Measurements from ENCODE around the gene GBF1. TPM values are rescaled to one million over a fixed set of nuclear protein-coding genes. Genes with fewer than 3 reads are reported as not detected.

Gene GBF1
- total and polyA plus RNA-seq, 2 donors (not counting 1 experiment from before 2014, with no cell fraction given): 20.8 to 39.3 TPM

GRCh38 chr10:102309236-102309635 lies 63.9 kb downstream of the GBF1 start:
- no peak overlapping the region for H3K27ac Mint-ChIP-seq
- H3K4me3 ChIP-seq (ENCODE audit: control extremely low read depth in 1 of 5, extremely low read depth in 1 of 5, insufficient read depth in 1 of 5, low read depth in 2 of 5, low read length in 4 of 5): no peak overlapping the region
- no peaks in the 10 kb centered on the region for H3K27me3 Mint-ChIP-seq
- POLR2A ChIA-PET: interaction anchor here (0.7 kb wide), 1 partner anchor 12 kb away, joined by 3 read pairs; no protein-coding TSS in a partner anchor
- CTCF ChIA-PET: interaction anchor here (1.4 to 2.8 kb wide), 2 partner anchors 42 to 79 kb away, joined by 5 to 13 read pairs; no protein-coding TSS in a partner anchor
- TF ChIP-seq EZH2 (IDR thresholded peaks at IDR 0.05; ENCODE audit: borderline replicate concordance, insufficient read depth, low read depth, low read length, poor library complexity, severe bottlenecking) (no peak), CTCF (IDR thresholded peaks at IDR 0.05) (no peak)
- no peaks in the 10 kb centered on the region for H3K4me1 ChIP-seq (ENCODE audit: control insufficient read depth in 2 of 2, insufficient read depth in 2 of 2, low read length in 2 of 2)
- H4K20me1 ChIP-seq (ENCODE audit: control insufficient read depth, insufficient read depth, low read length, poor library complexity, severe bottlenecking): peaks cover 61% of the 10 kb centered on the region
- no peaks in the 10 kb centered on the region for H3K9me3 ChIP-seq (ENCODE audit: control extremely low read depth in 1 of 3, control insufficient read depth in 2 of 3, insufficient read depth in 1 of 3, low read length in 2 of 3)
- H3K79me2 ChIP-seq (ENCODE audit: control insufficient read depth, insufficient read depth, low read length): peaks cover 63% of the 10 kb centered on the region
- DNase-seq (no peak), ATAC-seq (ENCODE audit: low read depth) (no peak)
- H3K4me2 ChIP-seq (replicated peaks; ENCODE audit: low read depth, low read length, poor library complexity, severe bottlenecking): no peak overlapping the region
- peaks cover 0 to 3% of the 10 kb centered on the region in 2 experiments for H3K36me3 ChIP-seq (replicated peaks in 1 of 2; ENCODE audit: control extremely low read depth in 1 of 2, control insufficient read depth in 1 of 2, extremely low read depth in 1 of 2, insufficient read depth in 2 of 2, low read length in 1 of 2)
- WGBS (ENCODE audit: insufficient coverage): no CpG with 5 or more reads among the region's 1 CpG
- peaks cover 15% of the 10 kb centered on the region for H3K4me1 Mint-ChIP-seq
- no peak overlapping the region for H3K9ac ChIP-seq (ENCODE audit: low read length)
- H3K27ac ChIP-seq (ENCODE audit: low read length in 2 of 2): no peak overlapping the region
- no peak overlapping the region for H3K4me3 Mint-ChIP-seq
- H2AFZ ChIP-seq (ENCODE audit: insufficient read depth, low read depth, low read length, poor library complexity, severe bottlenecking): no peak overlapping the region
- intact Hi-C loops (cut with micrococcal nuclease): no loop called here
- no peaks in the 10 kb centered on the region for H3K27me3 ChIP-seq (replicated peaks in 1 of 4; ENCODE audit: control extremely low read depth in 1 of 4, control insufficient read depth in 3 of 4, insufficient read depth in 4 of 4, low read length in 3 of 4)
- H3K9me3 Mint-ChIP-seq (ENCODE audit: insufficient read depth): no peaks in the 10 kb centered on the region

- Histone ChIP-seq H3K27ac (ENCODE audit: low read length in 2 of 2) (no peak overlapping the region), H3K9me3 (ENCODE audit: control extremely low read depth in 1 of 3, control insufficient read depth in 2 of 3, insufficient read depth in 1 of 3, low read length in 2 of 3) (no peaks in the 10 kb centered on the region), H2AFZ (ENCODE audit: insufficient read depth, low read depth, low read length, poor library complexity, severe bottlenecking) (no peak overlapping the region), H3K4me2 (replicated peaks; ENCODE audit: low read depth, low read length, poor library complexity, severe bottlenecking) (no peak overlapping the region), H3K4me3 (ENCODE audit: control extremely low read depth in 1 of 5, extremely low read depth in 1 of 5, insufficient read depth in 1 of 5, low read depth in 2 of 5, low read length in 4 of 5) (no peak overlapping the region), H3K9ac (ENCODE audit: low read length) (no peak overlapping the region), H3K4me1 (ENCODE audit: control insufficient read depth in 2 of 2, insufficient read depth in 2 of 2, low read length in 2 of 2) (no peaks in the 10 kb centered on the region), H3K36me3 (replicated peaks in 1 of 2; ENCODE audit: control extremely low read depth in 1 of 2, control insufficient read depth in 1 of 2, extremely low read depth in 1 of 2, insufficient read depth in 2 of 2, low read length in 1 of 2) (peaks cover 0 to 6% of the 10 kb centered on the region in 2 experiments), H3K27me3 (replicated peaks in 1 of 4; ENCODE audit: control extremely low read depth in 1 of 4, control insufficient read depth in 3 of 4, insufficient read depth in 4 of 4, low read length in 3 of 4) (no peaks in the 10 kb centered on the region), H3K79me2 (ENCODE audit: control insufficient read depth, insufficient read depth, low read length) (peaks cover 56% of the 10 kb centered on the region), H4K20me1 (ENCODE audit: control insufficient read depth, insufficient read depth, low read length, poor library complexity, severe bottlenecking) (peaks cover 59% of the 10 kb centered on the region)
- no peaks in the 10 kb centered on the region for H3K9me3 Mint-ChIP-seq (ENCODE audit: insufficient read depth)
- WGBS (ENCODE audit: insufficient coverage): 94% methylated on average over 2 of the region's 3 CpGs
- H3K4me3 Mint-ChIP-seq: no peak overlapping the region
- H3K4me1 Mint-ChIP-seq: peaks cover 15% of the 10 kb centered on the region
- ATAC-seq (ENCODE audit: low read depth) (no peak), DNase-seq (no peak)
- ChIA-PET CTCF (interaction anchor here (2.8 kb wide), 1 partner anchor 79 kb away, joined by 13 read pairs; no protein-coding TSS in a partner anchor), POLR2A (interaction anchor here (0.7 kb wide), 1 partner anchor 12 kb away, joined by 3 read pairs; no protein-coding TSS in a partner anchor)
- no peaks in the 10 kb centered on the region for H3K27me3 Mint-ChIP-seq
- TF ChIP-seq EZH2 (IDR thresholded peaks at IDR 0.05; ENCODE audit: borderline replicate concordance, insufficient read depth, low read depth, low read length, poor library complexity, severe bottlenecking): no peak
- no peak for TF ChIP-seq CTCF (IDR thresholded peaks at IDR 0.05)
- H3K27ac Mint-ChIP-seq: no peak overlapping the region
- intact Hi-C loops (cut with micrococcal nuclease): no loop called here
These were observed 64.6 kb downstream of the GBF1 start for GRCh38 chr10:102309916-102310315.
